GM19240 (cell line): ENCODE measurements around the gene GALNT10.

ENCODE experiments used
- DNase-seq: peaks from one replicate; pipeline ENCODE4 v3.0.0; 2011; ENCODE audit warnings: low spot score; ENCODE audit not compliant: insufficient read length

GALNT10 gene

GRCh38 chr5:154319736-154320135 is 129.2 kb downstream of the GALNT10 start:
- DNase-seq = no peak

DNA sequence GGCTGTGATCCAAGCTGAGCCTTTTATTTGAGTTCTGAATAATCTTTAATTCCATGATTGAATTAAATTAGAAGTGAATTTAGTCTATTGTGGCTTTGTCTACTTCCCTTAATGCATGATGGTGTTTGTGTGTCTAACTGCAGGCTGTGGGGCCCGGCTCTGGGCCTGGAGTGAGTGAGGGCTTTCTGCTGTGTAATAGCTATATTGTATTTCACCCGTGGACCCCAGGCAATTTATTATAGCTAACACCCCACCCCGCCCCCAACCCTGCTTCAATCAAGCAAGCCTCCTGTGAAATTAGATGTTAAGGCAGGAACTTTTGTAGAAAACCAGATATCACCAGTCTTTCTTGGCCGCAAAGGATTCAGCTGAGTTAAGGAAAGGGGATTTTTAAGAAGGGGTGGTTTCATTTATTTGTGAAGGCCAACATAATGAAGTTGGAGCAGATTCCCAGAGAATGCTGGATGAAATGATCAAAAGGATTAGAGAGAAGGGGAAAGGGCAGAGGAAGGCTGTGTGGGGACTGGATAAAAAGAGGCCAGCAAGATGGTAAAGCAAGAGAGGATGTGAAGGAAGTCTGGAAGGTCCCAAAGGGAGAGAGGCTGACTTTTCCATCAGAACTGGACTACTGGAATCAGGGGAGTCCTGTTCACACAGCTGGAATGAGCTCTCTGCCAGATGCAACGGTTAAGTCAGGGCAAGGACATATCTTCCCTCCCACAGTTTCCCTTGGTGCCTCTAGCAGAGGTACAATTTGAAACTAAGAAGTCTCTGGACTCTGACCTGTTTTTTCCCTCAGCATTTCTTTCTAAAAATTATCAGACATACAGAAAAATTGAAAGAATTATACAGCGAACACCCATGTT is 129.9 kb downstream of the GALNT10 start:
- DNase-seq = no peak

- DNase-seq = no peak
These were observed 131.0 kb downstream of the GALNT10 start for GRCh38 chr5:154321546-154321945.

DNA sequence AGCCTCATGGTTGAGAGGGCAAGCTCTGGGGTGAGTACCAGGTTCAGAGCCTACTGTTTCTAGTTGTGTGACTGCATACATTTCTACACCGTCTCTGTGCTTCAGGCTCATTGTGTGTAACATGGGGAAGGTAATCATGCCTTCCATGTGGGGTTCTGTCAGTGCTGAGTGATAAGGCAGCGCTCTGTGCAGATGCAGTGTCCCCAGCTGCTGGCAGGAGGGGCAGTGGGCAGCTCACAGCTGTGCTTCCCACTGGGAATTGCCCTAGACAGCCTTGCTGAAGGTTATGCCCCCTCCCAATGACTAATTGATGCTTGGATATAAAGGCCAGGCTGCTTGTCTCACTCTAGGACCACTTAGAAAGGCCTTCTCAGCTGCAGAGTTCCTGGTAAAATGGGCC is 133.5 kb downstream of the GALNT10 start:
- no peak for DNase-seq

DNA sequence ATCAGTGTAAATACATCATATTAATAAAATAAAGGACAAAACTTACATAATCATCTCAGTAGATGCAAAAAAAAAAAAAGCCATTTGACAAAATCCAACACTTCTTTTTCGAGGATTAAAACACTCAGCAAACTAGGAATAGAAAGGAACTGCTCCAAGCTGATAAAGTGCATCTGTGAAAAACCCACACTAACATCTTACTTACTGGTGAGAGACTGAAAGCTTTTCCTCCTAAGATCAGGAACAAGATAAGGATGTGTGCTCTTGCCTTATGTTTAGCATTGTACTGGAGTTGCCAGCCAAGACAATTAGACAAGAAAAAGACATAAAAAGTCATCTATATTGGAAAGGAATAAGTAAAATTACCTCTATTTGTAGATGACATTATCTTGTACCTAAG is 135.0 kb downstream of the GALNT10 start:
- no peak for DNase-seq

DNA sequence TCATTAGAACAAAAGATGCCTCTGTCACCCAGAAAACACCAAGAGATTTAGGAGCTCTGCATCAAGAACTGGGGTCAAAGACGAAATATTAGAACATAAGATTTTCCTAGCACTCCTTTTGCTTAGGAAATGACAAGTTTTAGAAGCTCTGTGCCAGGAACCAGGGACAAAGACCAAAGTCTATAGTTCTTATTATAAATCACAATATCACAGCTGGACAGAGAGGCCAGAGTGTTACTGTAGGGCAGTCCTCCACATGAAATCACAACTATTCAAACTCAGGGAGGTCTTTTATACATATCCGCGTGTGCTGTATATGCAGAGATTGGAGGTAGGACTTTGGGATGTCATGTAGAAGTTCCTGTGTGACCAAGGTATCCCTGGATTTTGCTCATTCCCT is 138.5 kb downstream of the GALNT10 start:
- DNase-seq = no peak

DNA sequence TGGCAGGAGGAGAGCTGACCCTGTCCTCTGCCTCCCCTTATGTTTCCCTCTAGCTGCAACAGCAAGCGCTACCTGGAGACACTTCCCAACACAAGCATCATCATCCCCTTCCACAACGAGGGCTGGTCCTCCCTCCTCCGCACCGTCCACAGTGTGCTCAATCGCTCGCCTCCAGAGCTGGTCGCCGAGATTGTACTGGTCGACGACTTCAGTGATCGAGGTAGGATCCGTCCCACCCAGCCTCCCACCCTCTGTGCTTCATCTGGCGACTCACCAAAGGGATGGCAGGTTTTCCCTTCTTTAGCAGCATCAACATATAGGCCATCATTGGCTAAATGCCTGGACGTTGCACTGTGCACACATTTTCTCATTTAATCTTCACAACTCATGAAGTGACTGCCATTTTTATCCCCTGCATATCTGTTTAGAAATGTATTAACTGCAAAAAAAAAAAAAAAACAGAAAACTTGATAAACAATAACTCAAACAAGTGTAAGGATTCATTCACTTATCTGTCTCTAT is 139.0 kb downstream of the GALNT10 start:
- DNase-seq = no peak

- no peak for DNase-seq
These were observed 139.6 kb downstream of the GALNT10 start for GRCh38 chr5:154330097-154330667.

GRCh38 chr5:154331232-154331631 is 140.7 kb downstream of the GALNT10 start:
- no peak for DNase-seq

DNA sequence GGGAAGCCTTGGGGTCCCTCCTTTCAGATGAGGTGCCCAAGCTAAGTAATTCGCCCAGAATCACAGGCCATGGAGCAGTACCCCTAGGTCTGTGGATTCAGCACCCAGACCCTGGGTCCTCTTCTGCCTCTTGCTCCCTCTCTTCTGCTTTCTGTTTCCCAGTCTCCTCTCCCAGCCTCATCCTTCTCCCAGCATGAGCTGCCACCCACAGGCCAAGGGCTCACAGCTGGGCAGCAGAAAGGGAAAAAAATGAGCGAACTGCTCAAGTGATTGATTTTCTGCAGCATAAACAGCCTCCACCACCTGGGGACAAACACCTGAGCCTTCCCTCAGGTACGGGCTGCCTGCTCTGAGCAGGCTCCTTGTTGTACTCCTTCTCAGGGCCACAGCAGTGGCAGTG is 141.4 kb downstream of the GALNT10 start:
- no peak for DNase-seq

DNA sequence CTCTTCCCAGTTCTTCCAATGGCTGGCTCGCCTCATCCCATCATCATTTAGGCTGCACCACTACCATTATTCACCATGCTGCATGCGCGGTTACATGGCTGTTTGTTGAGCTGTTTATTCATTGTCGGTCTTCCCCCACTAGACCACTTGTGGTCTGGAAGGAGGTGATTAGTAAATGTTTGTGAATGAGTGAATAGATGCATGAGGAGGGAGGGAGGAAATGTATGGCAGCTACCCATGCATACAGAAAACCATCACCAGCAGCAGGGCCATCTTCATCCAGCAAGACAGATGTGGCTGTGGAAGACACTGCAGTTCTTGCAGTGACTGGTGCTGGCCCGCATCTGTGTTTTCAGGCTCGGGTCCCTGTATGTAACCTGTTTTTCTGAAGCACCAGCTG is 141.9 kb downstream of the GALNT10 start:
- no peak for DNase-seq

GRCh38 chr5:154333016-154333415 is 142.5 kb downstream of the GALNT10 start:
- DNase-seq = no peak

DNA sequence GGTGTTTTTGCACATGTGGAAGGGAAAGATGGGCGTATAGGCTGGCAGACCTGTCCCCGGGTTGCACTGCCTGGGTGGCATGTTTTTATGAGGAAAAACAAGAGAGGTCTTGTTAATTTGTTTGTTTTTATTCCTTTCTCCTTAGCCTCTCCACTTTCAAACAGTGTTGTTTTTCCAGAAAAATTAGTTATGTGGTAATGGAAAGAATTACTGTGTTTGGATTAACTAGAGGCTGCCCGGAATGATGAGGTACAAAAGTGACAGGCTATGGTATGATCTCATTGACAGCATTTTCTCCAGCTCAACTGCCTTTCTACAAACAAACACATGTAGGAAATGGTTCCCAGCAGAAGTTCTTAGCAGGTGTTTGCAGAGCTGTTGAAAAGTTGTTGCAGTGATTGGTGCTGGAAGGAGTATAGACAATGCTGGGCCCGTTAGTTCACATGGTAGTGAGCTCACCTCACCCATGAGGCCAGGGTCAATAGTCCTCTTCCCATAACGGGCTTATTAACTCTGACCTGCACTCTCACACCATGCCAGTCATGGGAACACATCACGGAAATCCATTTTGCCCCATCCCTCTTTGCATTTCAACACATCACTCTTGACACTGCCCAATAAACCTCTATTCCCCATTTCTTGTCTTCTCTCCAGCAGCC is 144.0 kb downstream of the GALNT10 start:
- no peak for DNase-seq

- DNase-seq = no peak
These were observed 144.5 kb downstream of the GALNT10 start for GRCh38 chr5:154335065-154335448.

DNA sequence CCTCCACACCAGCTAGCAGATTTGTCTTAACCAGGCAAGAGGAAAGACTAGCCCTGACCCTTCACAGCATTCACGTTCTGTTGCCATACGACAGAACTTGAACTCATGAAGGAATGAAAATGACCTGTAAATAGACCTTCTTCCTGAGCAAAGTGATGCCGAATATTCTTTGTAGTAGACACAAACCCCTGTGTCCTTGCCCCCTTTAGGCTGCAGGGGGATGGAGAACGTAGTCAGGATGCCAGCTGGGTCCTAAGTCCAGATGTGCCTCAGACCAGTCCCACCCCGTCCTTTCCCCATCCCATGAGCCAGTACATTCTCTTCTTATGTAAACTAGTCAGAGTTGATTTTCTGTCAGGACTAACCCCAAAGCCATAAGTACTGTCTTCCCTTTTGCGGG is 151.1 kb downstream of the GALNT10 start:
- no peak for DNase-seq

- no peak for DNase-seq
These were observed 151.7 kb downstream of the GALNT10 start for GRCh38 chr5:154342211-154342610.

DNA sequence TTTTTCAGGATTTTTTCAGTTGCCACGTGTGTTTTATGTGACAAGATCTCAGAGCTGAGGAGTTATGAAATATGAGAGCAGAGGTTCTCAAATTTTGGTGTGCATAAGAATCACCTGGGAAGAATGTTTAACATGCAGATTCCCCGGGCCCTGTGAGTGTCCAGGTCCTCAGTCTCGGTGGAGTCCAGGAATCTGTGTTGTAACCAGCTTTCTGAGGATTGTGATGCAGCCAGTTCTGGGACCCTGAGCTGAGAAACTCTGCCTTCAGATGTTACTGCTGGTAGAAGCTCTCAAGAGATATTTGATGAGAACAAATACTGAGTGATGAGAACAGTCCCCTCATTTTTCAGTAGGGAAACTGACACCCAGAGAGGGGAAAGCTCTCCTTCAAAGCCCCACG is 152.4 kb downstream of the GALNT10 start:
- DNase-seq = no peak

GRCh38 chr5:154344461-154344860 is 153.9 kb downstream of the GALNT10 start:
- no peak for DNase-seq

- DNase-seq = no peak
These were observed 154.9 kb downstream of the GALNT10 start for GRCh38 chr5:154345255-154345952.

GRCh38 chr5:154346427-154346826 is 155.9 kb downstream of the GALNT10 start:
- no peak for DNase-seq

DNA sequence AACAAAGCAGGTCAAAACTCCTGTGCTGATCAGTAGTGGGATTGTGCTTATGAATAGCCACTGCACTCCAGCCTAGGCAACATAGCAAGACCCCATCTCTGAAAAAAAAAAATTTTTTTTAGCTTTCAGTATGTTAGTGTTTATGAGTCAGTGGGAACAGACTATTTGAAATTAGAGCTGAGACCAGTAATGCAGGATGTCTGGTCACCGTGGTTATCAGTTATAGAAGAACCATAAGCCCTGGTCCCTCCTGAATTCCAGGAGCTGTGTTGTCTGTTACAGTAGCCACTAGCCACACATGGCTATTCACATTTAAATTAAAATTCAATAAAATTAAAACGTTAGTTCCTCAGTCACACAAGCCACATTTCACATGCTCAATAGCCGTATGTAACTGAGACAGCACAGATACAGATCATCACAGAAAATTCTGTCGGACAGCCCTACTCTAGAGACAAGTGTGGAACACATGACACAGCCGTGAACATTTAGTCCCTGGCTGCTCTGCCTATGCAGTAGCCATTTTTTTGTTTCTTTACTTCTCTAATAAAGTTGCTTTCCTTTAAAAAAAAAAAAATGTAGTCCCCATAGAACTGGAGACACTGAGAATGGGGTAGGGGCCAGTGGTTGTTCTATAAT is 159.2 kb downstream of the GALNT10 start:
- no peak for DNase-seq
